Right atrium auricular region (tissue), 2 donors: ENCODE measurements around the gene ARHGAP11A. TPM values are rescaled to one million over a fixed set of nuclear protein-coding genes. Genes with fewer than 3 reads are reported as not detected.
"Not testable (repeated sequence)": the region's sequence is repeated elsewhere in the genome, so short reads cannot be mapped to it uniquely, and the experiment has no call there.

Experiments used
- DNase-seq: peaks from one replicate; pipeline ENCODE4 v3.0.0-alpha.2; 2019; ENCODE audit warnings: low spot score
- H3K27ac ChIP-seq, 2 donors: fragments of 200-600 bp; sonication (generic); 1 replicate in 1 of 2; 2 replicates in 1 of 2; pipeline ENCODE4 v1.5.1; 2016 to 2019
- H3K27me3 ChIP-seq, 2 donors: fragments of 200-600 bp; sonication (generic); one replicate each; pipeline versions ENCODE4 v1.5.1 to v1.6.0; 2017 to 2019
- H3K36me3 ChIP-seq: fragments of 200-600 bp; sonication (generic); one replicate; pipeline ENCODE4 v1.5.1; 2016
- H3K4me1 ChIP-seq, 2 donors: fragments of 200-600 bp; sonication (generic); one replicate each; pipeline versions ENCODE4 v1.5.1 to v1.6.0; 2017 to 2019
- H3K4me3 ChIP-seq, 2 donors: fragments of 200-600 bp; sonication (generic); 1 replicate in 1 of 2; 2 replicates in 1 of 2; pipeline ENCODE4 v1.5.1; 2017 to 2019; ENCODE audit warnings: mild to moderate bottlenecking in 1 of 2, moderate library complexity in 1 of 2
- H3K9me3 ChIP-seq, 2 donors: fragments of 200-600 bp; sonication (generic); one replicate each; pipeline ENCODE4 v1.5.1; 2019
- CTCF ChIP-seq, 2 donors: fragments of 200-600 bp; sonication (generic); IDR thresholded peaks; one replicate each; pipeline ENCODE4 v1.5.1; 2019; ENCODE audit warnings: antibody characterized with exemption in 2 of 2
- total RNA-seq, 2 donors: library from RNA; depleted of rRNA; stranded (reverse); fragments of >200 nt; gene quantifications; one replicate each; pipeline ENCODE4 v1.1.0, GENCODE V29; 2016

ARHGAP11A gene, protein sequence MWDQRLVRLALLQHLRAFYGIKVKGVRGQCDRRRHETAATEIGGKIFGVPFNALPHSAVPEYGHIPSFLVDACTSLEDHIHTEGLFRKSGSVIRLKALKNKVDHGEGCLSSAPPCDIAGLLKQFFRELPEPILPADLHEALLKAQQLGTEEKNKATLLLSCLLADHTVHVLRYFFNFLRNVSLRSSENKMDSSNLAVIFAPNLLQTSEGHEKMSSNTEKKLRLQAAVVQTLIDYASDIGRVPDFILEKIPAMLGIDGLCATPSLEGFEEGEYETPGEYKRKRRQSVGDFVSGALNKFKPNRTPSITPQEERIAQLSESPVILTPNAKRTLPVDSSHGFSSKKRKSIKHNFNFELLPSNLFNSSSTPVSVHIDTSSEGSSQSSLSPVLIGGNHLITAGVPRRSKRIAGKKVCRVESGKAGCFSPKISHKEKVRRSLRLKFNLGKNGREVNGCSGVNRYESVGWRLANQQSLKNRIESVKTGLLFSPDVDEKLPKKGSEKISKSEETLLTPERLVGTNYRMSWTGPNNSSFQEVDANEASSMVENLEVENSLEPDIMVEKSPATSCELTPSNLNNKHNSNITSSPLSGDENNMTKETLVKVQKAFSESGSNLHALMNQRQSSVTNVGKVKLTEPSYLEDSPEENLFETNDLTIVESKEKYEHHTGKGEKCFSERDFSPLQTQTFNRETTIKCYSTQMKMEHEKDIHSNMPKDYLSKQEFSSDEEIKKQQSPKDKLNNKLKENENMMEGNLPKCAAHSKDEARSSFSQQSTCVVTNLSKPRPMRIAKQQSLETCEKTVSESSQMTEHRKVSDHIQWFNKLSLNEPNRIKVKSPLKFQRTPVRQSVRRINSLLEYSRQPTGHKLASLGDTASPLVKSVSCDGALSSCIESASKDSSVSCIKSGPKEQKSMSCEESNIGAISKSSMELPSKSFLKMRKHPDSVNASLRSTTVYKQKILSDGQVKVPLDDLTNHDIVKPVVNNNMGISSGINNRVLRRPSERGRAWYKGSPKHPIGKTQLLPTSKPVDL
- 1 to 10 TPM; 1.0 to 2.3 TPM for total RNA-seq

GRCh38 chr15:32615051-32615870, at the start of gene ARHGAP11A:
Gene ARHGAP11A (plus strand): TSS chr15:32615504. CDS start chr15:32616212, 708 bp downstream.
- not testable (repeated sequence) for H3K36me3 ChIP-seq
- peak within 1 kb of the TSS; percentile 43 to 57 for H3K4me3 ChIP-seq
- peak; percentile 77 for DNase-seq

GRCh38 chr15:32568988-32569387, 46.3 kb upstream of the ARHGAP11A start:
- not testable (repeated sequence) for H3K36me3 ChIP-seq, H3K27me3 ChIP-seq, H3K4me3 ChIP-seq, H3K4me1 ChIP-seq, H3K27ac ChIP-seq, H3K9me3 ChIP-seq, DNase-seq

More at GRCh38 chr15:32615051-32615870, at the start of gene ARHGAP11A:
- not testable (repeated sequence) for H3K4me1 ChIP-seq, H3K9me3 ChIP-seq, H3K27me3 ChIP-seq
- peak within 1 kb of the TSS; percentile 78 to 80 for H3K27ac ChIP-seq

DNA sequence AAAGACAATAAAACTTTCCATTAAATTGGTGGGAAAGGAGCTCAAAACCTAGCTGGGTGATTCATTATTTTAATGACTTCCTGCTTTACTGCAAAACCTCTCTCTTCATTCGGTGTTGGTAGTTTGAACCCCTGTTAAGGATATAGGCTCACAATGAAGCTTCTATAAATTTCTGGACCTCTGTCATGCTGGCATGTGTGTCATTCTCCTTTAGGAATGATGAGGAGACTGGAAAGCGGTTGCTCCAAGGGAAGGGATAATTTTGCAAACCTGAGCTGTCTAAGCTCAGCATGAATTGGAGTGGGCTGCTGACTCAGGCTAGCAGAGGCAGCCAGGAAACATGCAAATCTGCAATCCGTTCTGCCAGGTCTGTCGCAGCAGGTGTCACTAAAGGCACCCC, 36.8 kb upstream of the ARHGAP11A start:
- H3K27me3 ChIP-seq, H3K4me3 ChIP-seq, H3K36me3 ChIP-seq, H3K9me3 ChIP-seq, H3K27ac ChIP-seq, H3K4me1 ChIP-seq, DNase-seq: not testable (repeated sequence)

DNA sequence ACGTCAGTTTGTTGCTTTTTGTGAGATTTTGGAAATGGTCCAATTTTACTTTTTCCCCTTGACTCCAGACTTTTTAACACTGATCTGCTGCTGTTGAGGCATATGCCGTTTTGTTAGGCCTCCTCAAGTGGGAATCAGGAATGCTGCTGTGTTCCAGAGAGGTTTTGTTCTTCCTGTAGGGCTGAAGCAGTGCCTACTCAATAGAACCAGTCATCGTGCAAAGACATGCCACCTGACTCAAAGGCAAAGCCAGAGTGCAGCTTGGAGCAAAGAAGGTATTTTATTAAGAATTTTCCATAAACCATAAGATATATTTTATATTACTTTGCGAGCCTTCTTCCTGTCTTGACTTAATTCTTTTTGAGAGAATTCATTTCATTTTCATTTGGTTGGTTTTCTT, 29.5 kb upstream of the ARHGAP11A start:
- not testable (repeated sequence) for H3K27me3 ChIP-seq, H3K4me3 ChIP-seq, H3K4me1 ChIP-seq, DNase-seq, H3K36me3 ChIP-seq, H3K27ac ChIP-seq, H3K9me3 ChIP-seq

DNA sequence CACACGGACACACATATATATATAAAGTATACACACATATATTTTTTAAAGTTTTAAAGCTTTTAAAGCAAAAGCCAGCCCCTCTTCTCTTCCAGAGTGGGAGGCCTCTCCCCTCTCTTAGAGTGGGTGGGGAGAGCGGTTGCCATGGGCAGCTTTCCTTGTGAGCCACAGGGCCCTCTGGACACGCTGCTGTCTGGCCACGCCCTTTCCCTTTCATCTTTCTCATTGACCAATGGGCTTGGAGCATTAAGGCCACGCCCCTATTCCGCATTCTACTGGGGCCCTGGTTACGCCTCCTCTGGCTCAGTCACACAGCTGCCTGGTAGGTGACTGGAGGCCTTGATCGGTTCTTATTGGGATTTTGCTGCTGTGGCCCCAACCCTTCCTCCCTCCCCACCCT, 22.2 kb upstream of the ARHGAP11A start, which contains the start of gene GOLGA8N:
Gene GOLGA8N (plus strand): TSS at position 306 of the 400 bp plus-strand sequence.
- H3K4me3 ChIP-seq, DNase-seq, H3K27me3 ChIP-seq, H3K4me1 ChIP-seq, H3K9me3 ChIP-seq, H3K36me3 ChIP-seq, H3K27ac ChIP-seq: not testable (repeated sequence)

DNA sequence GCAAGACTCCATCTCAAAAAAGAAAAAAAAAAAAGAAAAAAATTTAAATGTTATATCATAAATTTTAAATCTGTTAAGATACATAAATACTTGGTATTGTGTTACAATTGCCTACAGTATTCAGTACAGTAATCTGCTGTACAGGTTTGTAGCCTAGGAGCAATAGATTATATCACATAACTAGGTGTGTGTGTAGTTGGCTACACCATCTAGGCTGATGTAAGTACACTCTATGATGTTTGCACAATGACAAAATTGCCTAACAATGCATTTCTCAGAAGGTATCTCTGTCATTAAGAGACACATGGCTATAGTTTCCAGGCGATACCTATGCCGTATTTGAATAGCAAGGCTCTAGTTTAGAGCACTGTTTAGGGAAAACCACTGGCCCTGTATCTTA, 5.8 kb upstream of the ARHGAP11A start:
- H3K9me3 ChIP-seq, DNase-seq, H3K27ac ChIP-seq, H3K27me3 ChIP-seq, H3K4me1 ChIP-seq, H3K36me3 ChIP-seq, H3K4me3 ChIP-seq: not testable (repeated sequence)

- TF ChIP-seq CTCF (IDR thresholded peaks at IDR 0.05) = peak; percentile 17 to 47
- H3K27me3 ChIP-seq, H3K36me3 ChIP-seq, H3K9me3 ChIP-seq, DNase-seq, H3K4me3 ChIP-seq, H3K27ac ChIP-seq, H3K4me1 ChIP-seq: not testable (repeated sequence)
Observed at GRCh38 chr15:32610719-32611118, 4.6 kb upstream of the ARHGAP11A start.

DNA sequence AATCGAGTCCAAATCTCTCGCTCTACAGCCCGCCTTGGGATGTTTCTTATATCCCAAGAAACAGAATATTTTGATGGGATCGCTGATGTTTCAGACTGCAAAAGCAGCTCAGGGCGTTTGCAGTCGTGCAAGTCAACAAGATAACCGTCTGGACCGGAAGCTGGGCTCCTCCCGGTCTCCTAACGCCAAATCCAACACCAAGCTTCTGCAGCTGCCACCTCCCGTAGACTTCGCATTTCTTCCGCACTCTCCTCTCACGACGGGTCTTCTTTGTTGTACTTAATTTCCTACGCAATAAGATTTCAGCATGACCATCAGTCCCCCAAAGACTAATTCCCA, 623 bp upstream of the ARHGAP11A start:
- not testable (repeated sequence) for H3K27me3 ChIP-seq, DNase-seq, H3K9me3 ChIP-seq, H3K4me1 ChIP-seq, H3K36me3 ChIP-seq
- Histone ChIP-seq H3K4me3 (peak overlapping the region; percentile 43 to 57), H3K27ac (peak overlapping the region; percentile 78 to 80)

DNA sequence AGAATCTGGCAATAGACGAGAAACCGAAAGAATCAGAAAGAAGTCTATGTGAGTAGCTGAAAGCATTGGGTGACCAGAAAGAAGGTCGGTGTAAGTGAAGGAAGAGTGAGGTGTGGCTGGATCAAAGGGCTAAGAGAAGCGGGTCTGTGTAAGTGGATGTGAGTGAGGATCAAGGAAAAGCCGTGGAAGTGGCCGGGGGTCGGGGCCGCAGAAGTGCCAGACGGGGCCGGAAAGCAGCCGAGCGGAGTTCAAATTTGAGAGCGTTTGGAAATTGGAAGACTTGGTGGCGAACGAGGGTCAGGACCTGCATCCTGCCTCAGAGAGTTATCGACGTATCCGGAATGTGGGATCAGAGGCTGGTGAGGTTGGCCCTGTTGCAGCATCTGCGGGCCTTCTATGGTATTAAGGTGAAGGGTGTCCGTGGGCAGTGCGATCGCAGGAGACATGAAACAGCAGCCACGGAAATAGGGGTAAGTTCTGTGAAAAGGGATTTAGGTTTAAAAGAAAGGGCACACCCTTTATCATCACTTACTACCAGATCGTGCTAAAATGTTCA, 645 bp downstream of the ARHGAP11A start:
- H3K27ac ChIP-seq, H3K27me3 ChIP-seq, H3K9me3 ChIP-seq, H3K36me3 ChIP-seq, DNase-seq, H3K4me1 ChIP-seq: not testable (repeated sequence)
- peak overlapping the region; percentile 43 to 57 for H3K4me3 ChIP-seq
